WTC11 (cell line): ENCODE data around the gene CENPN.

Source experiments
- CTCF ChIP-seq: fragments of 200-600 bp; IDR thresholded peaks from 2 replicates; pipeline ENCODE4 v1.8.0; 2022; ENCODE audit warnings: antibody characterized with exemption
- ZBTB21 ChIP-seq: sonication (generic); formaldehyde crosslinking; IDR thresholded peaks from 2 replicates; pipeline ENCODE4 v1.8.1; 2023; ENCODE audit warnings: mild to moderate bottlenecking, missing genetic modification reagents, borderline replicate concordance
- TF ChIP-seq, protein P1 (sequence below): sonication (generic); formaldehyde crosslinking; IDR thresholded peaks from 2 replicates; pipeline ENCODE4 v1.8.0; 2022; ENCODE audit warnings: mild to moderate bottlenecking, missing genetic modification reagents

DNA sequence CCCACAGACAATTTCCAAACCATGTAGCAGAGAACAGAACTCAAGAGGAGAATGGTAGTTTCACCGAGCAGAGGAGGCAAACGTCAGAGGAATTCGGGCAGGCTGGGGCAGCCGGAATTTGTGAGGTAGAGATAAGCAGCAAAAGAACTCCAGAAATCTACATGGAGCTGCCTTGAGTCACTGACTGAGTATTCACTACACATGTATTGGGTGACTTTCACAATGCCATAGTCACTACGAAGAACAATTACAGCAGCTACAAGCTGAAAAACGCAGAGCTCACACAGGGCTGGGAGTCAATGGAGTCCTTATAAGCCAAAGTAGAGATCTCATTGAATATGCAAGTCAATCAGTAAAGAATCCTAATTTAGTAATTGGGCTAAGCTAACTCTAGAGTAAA, 13.7 kb upstream of the CENPN start:
- TF ChIP-seq, protein P1, sequence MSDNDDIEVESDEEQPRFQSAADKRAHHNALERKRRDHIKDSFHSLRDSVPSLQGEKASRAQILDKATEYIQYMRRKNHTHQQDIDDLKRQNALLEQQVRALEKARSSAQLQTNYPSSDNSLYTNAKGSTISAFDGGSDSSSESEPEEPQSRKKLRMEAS (CRISPR knock-in tag) = no peak
- TF ChIP-seq ZBTB21 (CRISPR knock-in tag) = no peak
- no peak for TF ChIP-seq CTCF
